Forelimb muscle (tissue), 1 donor: ENCODE results near the gene TMEM179. TPM values are rescaled to one million over a fixed set of nuclear protein-coding genes. Genes with fewer than 3 reads are reported as not detected.
"Not testable (repeated sequence)": the region's sequence is repeated elsewhere in the genome, so short reads cannot be mapped to it uniquely, and the experiment has no call there.

ENCODE experiments used
- DNase-seq: peaks from one replicate; pipeline ENCODE4 v3.0.0-alpha.2; 2013; ENCODE audit warnings: low read depth
- polyA plus RNA-seq: library from polyadenylated mRNA; unstranded; fragments of 120-200 nt; gene quantifications from one replicate; pipeline ENCODE4 v1.2.1, GENCODE V29; 2013; ENCODE audit not compliant: insufficient read length

Gene TMEM179
- polyA plus RNA-seq, 1 donor: 1.1 TPM

GRCh38 chr14:104586832-104587620 lies 17.5 kb downstream of the TMEM179 start:
- no peak for DNase-seq

- no peak for DNase-seq
Measured at GRCh38 chr14:104585966-104586697, 18.4 kb downstream of the TMEM179 start.

GRCh38 chr14:104584557-104584956 lies 20.0 kb downstream of the TMEM179 start:
- no peak for DNase-seq

- no peak for DNase-seq
Measured at GRCh38 chr14:104583424-104584306, 20.9 kb downstream of the TMEM179 start.

- DNase-seq: no peak
Measured at GRCh38 chr14:104582662-104583061, 21.9 kb downstream of the TMEM179 start.

- DNase-seq: no peak
Measured at GRCh38 chr14:104582005-104582404, 22.6 kb downstream of the TMEM179 start.

- DNase-seq: no peak
Measured at GRCh38 chr14:104581521-104581920, 23.1 kb downstream of the TMEM179 start.

GRCh38 chr14:104580961-104581360 lies 23.6 kb downstream of the TMEM179 start:
- no peak for DNase-seq

GRCh38 chr14:104579939-104580338 lies 24.6 kb downstream of the TMEM179 start:
- DNase-seq: not testable (repeated sequence)

- no peak for DNase-seq
Measured at GRCh38 chr14:104579507-104579906, 25.1 kb downstream of the TMEM179 start, which contains the start of gene C14orf180. C14orf180 (plus strand) TSS chr14:104579764; CDS start chr14:104586431, 6,667 bp downstream.

GRCh38 chr14:104578321-104578720 lies 26.3 kb downstream of the TMEM179 start:
- no peak for DNase-seq

- DNase-seq: no peak
Measured at GRCh38 chr14:104577847-104578301, 26.7 kb downstream of the TMEM179 start.

- DNase-seq: no peak
Measured at GRCh38 chr14:104577426-104577825, 27.1 kb downstream of the TMEM179 start.

- DNase-seq: no peak
Measured at GRCh38 chr14:104576970-104577332, 27.6 kb downstream of the TMEM179 start.

- DNase-seq: no peak
Measured at GRCh38 chr14:104576232-104576969, 28.2 kb downstream of the TMEM179 start.

- DNase-seq: no peak
Measured at GRCh38 chr14:104574978-104575583, 29.5 kb downstream of the TMEM179 start.

GRCh38 chr14:104574536-104574935 lies 30.0 kb downstream of the TMEM179 start:
- DNase-seq: no peak

GRCh38 chr14:104573930-104574329 lies 30.6 kb downstream of the TMEM179 start:
- no peak for DNase-seq

- no peak for DNase-seq
Measured at GRCh38 chr14:104572668-104573067, 31.9 kb downstream of the TMEM179 start.

GRCh38 chr14:104572024-104572626 lies 32.4 kb downstream of the TMEM179 start:
- DNase-seq: no peak
